PC-9 (cell line): ENCODE measurements around the gene HELZ2. TPM values are rescaled to one million over a fixed set of nuclear protein-coding genes. Genes with fewer than 3 reads are reported as not detected.
"Not testable (repeated sequence)": the region's sequence is repeated elsewhere in the genome, so short reads cannot be mapped to it uniquely, and the experiment has no call there.

Source experiments
- BruUV-seq: library from RNA; stranded (reverse); fragments of 400-500 nt; replicated peaks from 2 replicates; lab custom pipeline; 2021; lab: Mats Ljungman, UMichigan
- CTCF ChIA-PET: fragments of 300-600 bp; sonication (Branson Sonifier 250); formaldehyde crosslinking; loops from one replicate; lab custom pipeline; 2022; ENCODE audit warnings: antibody characterized with exemption; lab: Charles Lee
- POLR2A ChIA-PET: fragments of 300-600 bp; sonication (Branson Sonifier 250); formaldehyde crosslinking; loops from one replicate; lab custom pipeline; 2022; ENCODE audit warnings: antibody characterized with exemption; ENCODE audit not compliant: unreplicated experiment; lab: Charles Lee
- DNase-seq, 2 experiments: peaks; one replicate each; pipeline versions ENCODE4 v3.0.0 to v3.0.0-alpha.2; 2015 to 2022; ENCODE audit warnings: mixed read lengths in 1 of 2
- H2AFZ ChIP-seq: fragments of 200-600 bp; sonication (generic); 2 replicates; pipeline ENCODE4 v1.8.1; 2017; ENCODE audit warnings: antibody characterized with exemption
- H3F3A ChIP-seq: fragments of 200-600 bp; sonication (generic); 2 replicates; pipeline ENCODE4 v1.8.1; 2017; ENCODE audit warnings: antibody characterized with exemption, mild to moderate bottlenecking, low read depth; ENCODE audit not compliant: insufficient read depth
- H3K27ac ChIP-seq: fragments of 200-600 bp; sonication (generic); 2 replicates; pipeline ENCODE4 v1.6.1; 2016; ENCODE audit warnings: mixed run types
- H3K27me3 ChIP-seq: fragments of 200-600 bp; sonication (generic); 2 replicates; pipeline ENCODE4 v1.6.1; 2016; ENCODE audit warnings: low read depth, mixed run types; ENCODE audit not compliant: insufficient read depth
- H3K36me3 ChIP-seq: fragments of 200-600 bp; sonication (generic); 2 replicates; pipeline ENCODE4 v1.6.1; 2016; ENCODE audit warnings: low read depth, mixed run types
- H3K4me1 ChIP-seq: fragments of 200-600 bp; sonication (generic); replicated peaks from 2 replicates; pipeline ENCODE4 v1.6.1; 2016; ENCODE audit warnings: mixed run types; ENCODE audit not compliant: insufficient read depth
- H3K4me2 ChIP-seq: fragments of 200-600 bp; sonication (generic); 2 replicates; pipeline ENCODE4 v1.6.1; 2017; ENCODE audit warnings: mixed run types
- H3K4me3 ChIP-seq: fragments of 200-600 bp; sonication (generic); 2 replicates; pipeline ENCODE4 v1.6.1; 2016; ENCODE audit warnings: mixed run types
- H3K79me2 ChIP-seq: fragments of 200-600 bp; sonication (generic); 2 replicates; pipeline ENCODE4 v1.6.1; 2017; ENCODE audit warnings: low read depth, mixed run types
- H3K9me2 ChIP-seq: fragments of 200-600 bp; sonication (generic); 2 replicates; pipeline ENCODE4 v1.8.1; 2017; ENCODE audit warnings: mild to moderate bottlenecking; ENCODE audit not compliant: insufficient read depth
- H3K9me3 ChIP-seq: fragments of 200-600 bp; sonication (generic); 2 replicates; pipeline ENCODE4 v1.8.1; 2016; ENCODE audit warnings: low read depth; ENCODE audit not compliant: insufficient read depth
- H4K20me1 ChIP-seq: fragments of 200-600 bp; sonication (generic); 2 replicates; pipeline ENCODE4 v1.8.1; 2017; ENCODE audit not compliant: insufficient read depth
- EZH2 ChIP-seq: fragments of 200-600 bp; sonication (generic); IDR thresholded peaks from 2 replicates; pipeline ENCODE4 v1.8.0; 2017; ENCODE audit warnings: antibody characterized with exemption, low read depth
- intact Hi-C: fragments of 100-400 bp; cut with micrococcal nuclease; formaldehyde crosslinking; loops from one replicate; pipeline ENCODE4 v1.10.0; 2022; ENCODE audit not compliant: unreplicated experiment
- total RNA-seq: library from RNA; stranded (reverse); gene quantifications from 2 replicates; pipeline ENCODE4 v1.2.3, GENCODE V29; 2021
- TF ChIP-seq, protein P1 (sequence below): fragments of 200-600 bp; sonication (generic); conservative IDR thresholded peaks from 2 replicates; pipeline ENCODE4 v1.6.1; 2017; ENCODE audit warnings: mixed run types, antibody characterized with exemption, mild to moderate bottlenecking, moderate library complexity

The HELZ2 gene
- total RNA-seq, 1 experiment from 2014 or later, result 33.7 TPM

DNA sequence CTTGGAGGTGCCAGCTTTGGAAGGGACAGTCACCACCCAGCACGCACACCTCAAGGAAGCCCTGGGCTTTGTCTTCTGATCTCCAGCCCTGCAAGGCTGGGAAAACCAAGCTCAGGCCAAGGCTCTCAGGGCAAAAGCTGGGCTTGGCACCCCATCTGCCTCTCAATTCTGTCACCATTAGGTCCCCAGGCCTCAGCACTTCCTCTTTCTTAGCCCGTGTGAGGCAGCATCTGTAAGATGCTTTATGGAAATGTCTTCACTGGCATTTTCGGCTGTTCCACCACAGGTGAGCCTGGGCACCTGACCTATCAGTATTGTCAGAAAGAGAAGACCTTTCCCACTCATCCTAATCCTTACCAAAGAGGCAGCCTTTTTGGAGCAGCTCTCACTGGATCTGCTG is 28.3 kb upstream of the HELZ2 start:
- Histone ChIP-seq H3F3A (peaks cover 9% of the 10 kb centered on the region; the same call in 1 of the 2 replicates), H3K4me1 (peaks cover 14% of the 10 kb centered on the region; the same call in 1 of the 2 replicates), H3K27ac (no peak overlapping the region), H3K27me3 (no peaks in the 10 kb centered on the region), H2AFZ (no peak overlapping the region), H3K9me3 (no peaks in the 10 kb centered on the region), H3K9me2 (no peaks in the 10 kb centered on the region), H3K79me2 (no peaks in the 10 kb centered on the region), H4K20me1 (no peaks in the 10 kb centered on the region), H3K4me2 (no peak overlapping the region), H3K4me3 (no peak overlapping the region), H3K36me3 (0 out of 2 replicates have a peak, but pooled peaks cover 5% of the 10 kb centered on the region)
- ChIA-PET POLR2A (no interaction called here), CTCF (no interaction called here)
- BruUV-seq, result no TSS peak
- no peak for TF ChIP-seq EZH2
- TF ChIP-seq, protein P1, sequence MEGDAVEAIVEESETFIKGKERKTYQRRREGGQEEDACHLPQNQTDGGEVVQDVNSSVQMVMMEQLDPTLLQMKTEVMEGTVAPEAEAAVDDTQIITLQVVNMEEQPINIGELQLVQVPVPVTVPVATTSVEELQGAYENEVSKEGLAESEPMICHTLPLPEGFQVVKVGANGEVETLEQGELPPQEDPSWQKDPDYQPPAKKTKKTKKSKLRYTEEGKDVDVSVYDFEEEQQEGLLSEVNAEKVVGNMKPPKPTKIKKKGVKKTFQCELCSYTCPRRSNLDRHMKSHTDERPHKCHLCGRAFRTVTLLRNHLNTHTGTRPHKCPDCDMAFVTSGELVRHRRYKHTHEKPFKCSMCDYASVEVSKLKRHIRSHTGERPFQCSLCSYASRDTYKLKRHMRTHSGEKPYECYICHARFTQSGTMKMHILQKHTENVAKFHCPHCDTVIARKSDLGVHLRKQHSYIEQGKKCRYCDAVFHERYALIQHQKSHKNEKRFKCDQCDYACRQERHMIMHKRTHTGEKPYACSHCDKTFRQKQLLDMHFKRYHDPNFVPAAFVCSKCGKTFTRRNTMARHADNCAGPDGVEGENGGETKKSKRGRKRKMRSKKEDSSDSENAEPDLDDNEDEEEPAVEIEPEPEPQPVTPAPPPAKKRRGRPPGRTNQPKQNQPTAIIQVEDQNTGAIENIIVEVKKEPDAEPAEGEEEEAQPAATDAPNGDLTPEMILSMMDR, result no peak
- intact Hi-C loops, result no loop called here
- DNase-seq, result no peak

DNA sequence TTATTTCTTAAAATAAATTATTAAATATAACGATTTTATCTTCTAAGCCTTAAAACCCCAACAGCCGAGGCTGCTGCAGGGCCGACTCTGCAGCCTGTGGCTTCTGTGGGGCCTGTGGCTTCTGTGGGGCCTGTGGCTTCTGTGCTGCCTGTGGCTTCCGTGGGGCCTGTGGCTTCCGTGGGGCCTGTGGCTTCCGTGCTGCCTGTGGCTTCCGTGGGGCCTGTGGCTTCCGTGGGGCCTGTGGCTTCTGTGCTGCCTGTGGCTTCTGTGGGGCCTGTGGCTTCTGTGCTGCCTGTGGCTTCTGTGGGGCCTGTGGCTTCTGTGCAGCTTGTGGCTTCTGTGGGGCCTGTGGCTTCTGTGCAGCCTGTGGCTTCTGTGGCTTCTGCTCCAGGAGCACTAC is 27.6 kb upstream of the HELZ2 start:
- H3K4me2 ChIP-seq, DNase-seq, H2AFZ ChIP-seq, CTCF ChIA-PET, H3K9me3 ChIP-seq, H3F3A ChIP-seq, POLR2A ChIA-PET, H3K36me3 ChIP-seq, H3K27ac ChIP-seq, H3K27me3 ChIP-seq, H3K9me2 ChIP-seq, H3K79me2 ChIP-seq, BruUV-seq, intact Hi-C loops, H3K4me3 ChIP-seq, H4K20me1 ChIP-seq: not testable (repeated sequence)
- peaks cover 14% of the 10 kb centered on the region; the same call in 1 of the 2 replicates for H3K4me1 ChIP-seq

DNA sequence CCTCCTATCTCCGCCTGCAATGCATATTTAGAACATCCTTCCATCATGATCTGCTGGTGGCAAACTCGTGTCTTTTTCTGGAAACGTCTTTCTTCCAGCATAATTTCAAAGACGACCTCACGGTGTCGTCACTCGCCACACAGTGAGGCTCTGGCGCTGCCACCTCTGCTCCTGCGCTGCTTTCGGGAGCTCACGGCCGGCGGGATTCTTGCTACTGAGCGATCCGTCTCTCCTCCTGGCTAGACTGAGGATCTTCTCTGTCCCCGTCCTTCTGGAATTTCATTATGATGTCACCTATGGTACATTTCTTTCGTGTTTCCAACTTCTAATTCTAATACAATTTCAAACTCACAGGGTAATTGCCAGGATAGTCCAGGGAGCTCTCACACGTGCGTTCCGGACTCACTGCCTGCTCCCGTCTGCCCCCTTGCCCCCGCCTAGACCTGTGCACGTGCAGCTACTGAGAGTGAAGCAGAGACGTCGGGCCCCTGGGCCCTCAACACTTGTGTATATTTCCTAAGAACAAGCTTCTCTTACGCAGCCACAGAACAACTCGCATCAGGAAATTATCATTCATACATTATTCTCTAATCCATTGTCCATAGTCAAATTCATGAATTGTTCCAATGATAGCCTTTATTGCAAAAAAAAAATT is 25.5 kb upstream of the HELZ2 start:
- TF ChIP-seq EZH2, result no peak
- Histone ChIP-seq H3K79me2 (no peaks in the 10 kb centered on the region), H3K4me2 (no peak overlapping the region), H2AFZ (no peak overlapping the region), H3K4me1 (peaks cover 14% of the 10 kb centered on the region; the same call in 1 of the 2 replicates), H3K9me2 (no peaks in the 10 kb centered on the region), H3K4me3 (no peak overlapping the region), H3F3A (peaks cover 9% of the 10 kb centered on the region; the same call in 1 of the 2 replicates), H4K20me1 (no peaks in the 10 kb centered on the region), H3K36me3 (0 out of 2 replicates have a peak, but pooled peaks cover 5% of the 10 kb centered on the region), H3K27ac (no peak overlapping the region), H3K27me3 (no peaks in the 10 kb centered on the region), H3K9me3 (no peaks in the 10 kb centered on the region)
- CTCF ChIA-PET, result no interaction called here
- POLR2A ChIA-PET, result no interaction called here
- DNase-seq, result no peak
- no TSS peak for BruUV-seq
- intact Hi-C loops, result no loop called here

DNA sequence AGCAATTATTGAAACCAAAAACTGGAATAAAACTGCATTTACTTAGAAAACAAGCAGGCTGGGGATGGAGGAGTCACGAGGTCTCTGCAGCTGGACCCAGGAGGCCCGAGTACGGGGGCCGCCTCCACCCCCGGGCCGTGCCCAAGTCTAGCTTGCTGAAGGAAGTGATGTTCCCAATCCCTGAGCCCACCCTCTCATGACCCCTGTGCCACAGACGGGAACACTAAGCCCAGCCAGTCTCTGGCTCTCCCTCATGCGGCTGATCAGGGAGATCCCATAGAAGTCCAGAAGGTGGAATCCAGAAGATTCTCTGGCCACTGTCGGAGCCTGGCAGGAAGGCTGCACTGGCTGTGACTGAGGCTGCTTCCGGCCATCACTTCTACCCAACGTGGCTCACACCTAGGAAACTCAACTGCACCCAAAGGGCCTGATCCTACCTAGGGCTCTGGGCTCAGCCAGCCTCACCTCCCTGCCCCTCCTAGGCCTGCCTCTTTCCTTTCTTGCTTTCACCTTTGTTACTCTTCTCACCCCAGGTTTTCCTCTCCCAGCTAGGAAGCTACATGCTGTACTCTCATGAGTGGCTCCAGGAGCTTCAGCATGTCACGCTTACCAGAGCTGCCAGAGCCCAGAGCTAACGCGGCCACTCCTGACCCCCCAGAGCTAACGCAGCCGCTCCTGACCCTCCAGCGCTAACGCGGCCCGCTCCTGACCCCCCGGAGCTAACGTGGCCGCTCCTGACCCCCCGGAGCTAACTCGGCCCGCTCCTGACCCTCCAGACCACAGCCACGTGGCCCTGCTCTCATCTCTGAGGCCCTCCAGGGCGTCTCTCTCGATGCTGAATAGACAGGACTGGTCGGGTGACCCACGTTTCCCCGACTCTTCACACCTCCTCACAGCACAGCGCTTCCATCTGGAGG is 24.7 kb upstream of the HELZ2 start:
- Histone ChIP-seq H3F3A (peaks cover 9% of the 10 kb centered on the region; the same call in 1 of the 2 replicates), H4K20me1 (no peaks in the 10 kb centered on the region), H3K27me3 (no peaks in the 10 kb centered on the region), H3K79me2 (no peaks in the 10 kb centered on the region), H3K4me3 (no peak overlapping the region), H3K9me3 (no peaks in the 10 kb centered on the region), H2AFZ (no peak overlapping the region), H3K9me2 (no peaks in the 10 kb centered on the region), H3K27ac (no peak overlapping the region), H3K36me3 (0 out of 2 replicates have a peak, but pooled peaks cover 5% of the 10 kb centered on the region), H3K4me1 (peaks cover 14% of the 10 kb centered on the region; the same call in 1 of the 2 replicates), H3K4me2 (no peak overlapping the region)
- no TSS peak for BruUV-seq
- intact Hi-C loops, result no loop called here
- ChIA-PET CTCF (no interaction called here), POLR2A (no interaction called here)
- TF ChIP-seq, protein P1, result no peak
- TF ChIP-seq EZH2, result no peak
- DNase-seq, result no peak
